K562 (cell line): Measurements from ENCODE around the gene SNX17. TPM values are rescaled to one million over a fixed set of nuclear protein-coding genes. Genes with fewer than 3 reads are reported as not detected.

ENCODE experiments used
- BCLAF1 ChIP-seq, 2 experiments: fragments of 450-650 bp in 1 of 2; IDR thresholded peaks; 2 replicates each; pipeline ENCODE4 v1.6.1; 2011 to 2017; ENCODE audit warnings: low read depth in 2 of 2, antibody characterized with exemption in 1 of 2, borderline replicate concordance in 1 of 2, low read length in 1 of 2, mild to moderate bottlenecking in 1 of 2, mixed read lengths in 1 of 2; ENCODE audit not compliant: control insufficient read depth in 1 of 2
- ERF ChIP-seq: fragments of 450-650 bp; formaldehyde crosslinking; IDR thresholded peaks from 2 replicates; pipeline ENCODE4 v1.4.0; 2020; ENCODE audit warnings: mild to moderate bottlenecking, mixed read lengths
- FUS ChIP-seq: fragments of 200-400 bp; formaldehyde crosslinking; optimal IDR thresholded peaks from 2 replicates; pipeline ENCODE3; 2017; ENCODE audit warnings: low read depth, low read length
- MITF ChIP-seq: IDR thresholded peaks from 2 replicates; pipeline ENCODE4 v1.6.1; 2014; ENCODE audit warnings: antibody characterized with exemption
- PHTF2 ChIP-seq: fragments of 250-450 bp; sonication (Bioruptor Pico); IDR thresholded peaks from 2 replicates; pipeline ENCODE4 v1.5.0; 2021; ENCODE audit warnings: mild to moderate bottlenecking
- YBX1 ChIP-seq: fragments of 450-650 bp; IDR thresholded peaks from 2 replicates; pipeline ENCODE4 v1.7.1; 2016; ENCODE audit warnings: mild to moderate bottlenecking
- ZBTB1 ChIP-seq: sonication (generic); formaldehyde crosslinking; IDR thresholded peaks from 2 replicates; pipeline ENCODE4 v1.8.1; 2023; ENCODE audit warnings: missing genetic modification reagents, low read depth, mild to moderate bottlenecking, borderline replicate concordance
- ZNF12 ChIP-seq: sonication (generic); formaldehyde crosslinking; IDR thresholded peaks from 2 replicates; pipeline ENCODE4 v1.4.0; 2020; ENCODE audit warnings: mild to moderate bottlenecking, missing genetic modification reagents
- polyA plus RNA-seq, 8 experiments: library from polyadenylated mRNA; depleted of rRNA in 4 of 8; stranded (reverse) in 5 of 8; unstranded in 3 of 8; fragments of >200 nt; fragmentation: Nextera tagmentation in 2 of 8; fragmentation: Illumina TruSeq in 1 of 8; extraction: Ambion mirVana in 2 of 8; extraction: Trizol in 1 of 8; gene quantifications; 2 replicates each; pipeline versions ENCODE4 v1.2.1 to v1.2.3, GENCODE V29; 2011 to 2014; ENCODE audit warnings: inconsistent platforms in 1 of 8, missing spikeins in 1 of 8
- total RNA-seq, 7 experiments: library from RNA; depleted of rRNA in 6 of 7; stranded (reverse); fragments of >200 nt in 6 of 7; fragmentation: Illumina TruSeq in 2 of 7; extraction: Trizol in 2 of 7; gene quantifications; 2 replicates each; pipeline versions ENCODE4 v1.2.1 to v1.2.3, GENCODE V29; 2011 to 2021; ENCODE audit warnings: low replicate concordance in 1 of 7
- TF ChIP-seq, protein P1 (sequence below): sonication (generic); formaldehyde crosslinking; IDR thresholded peaks from 2 replicates; pipeline ENCODE4 v1.8.0; 2022; ENCODE audit warnings: missing genetic modification reagents, mild to moderate bottlenecking, moderate library complexity, borderline replicate concordance
- TF ChIP-seq, protein P2 (sequence below), 2 experiments: fragments of 450-650 bp in 1 of 2; sonication (generic) in 1 of 2; formaldehyde crosslinking in 1 of 2; IDR thresholded peaks; 2 replicates each; pipeline versions ENCODE4 v1.7.1 to v1.9.0; 2016 to 2022; ENCODE audit warnings: inconsistent platforms in 1 of 2, mild to moderate bottlenecking in 1 of 2, missing genetic modification reagents in 1 of 2

SNX17 gene
- total and polyA plus RNA-seq, 9 of the 15 experiments (the other 6 are each of a cell fraction or from before 2014, with no cell fraction given): 3.0 to 75.7 (median 54.6) TPM

GRCh38 chr2:27370026-27370815 is at the start of gene SNX17, which contains the start of gene EIF2B4 (continued):
- TF ChIP-seq MITF: peak; percentile 52; the same call in 1 of the 2 replicates
- TF ChIP-seq, protein P1, sequence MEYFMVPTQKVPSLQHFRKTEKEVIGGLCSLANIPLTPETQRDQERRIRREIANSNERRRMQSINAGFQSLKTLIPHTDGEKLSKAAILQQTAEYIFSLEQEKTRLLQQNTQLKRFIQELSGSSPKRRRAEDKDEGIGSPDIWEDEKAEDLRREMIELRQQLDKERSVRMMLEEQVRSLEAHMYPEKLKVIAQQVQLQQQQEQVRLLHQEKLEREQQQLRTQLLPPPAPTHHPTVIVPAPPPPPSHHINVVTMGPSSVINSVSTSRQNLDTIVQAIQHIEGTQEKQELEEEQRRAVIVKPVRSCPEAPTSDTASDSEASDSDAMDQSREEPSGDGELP: peak; percentile 97
- TF ChIP-seq PHTF2: no peak
- 0 out of 2 replicates have a peak, but pooled peaks have one; percentile 31 for TF ChIP-seq ERF (CRISPR knock-in tag)
- peak; percentile 42; the same call in 1 of the 2 replicates for TF ChIP-seq ZNF12 (CRISPR knock-in tag)
- TF ChIP-seq FUS: no peak
- TF ChIP-seq, protein P2, sequence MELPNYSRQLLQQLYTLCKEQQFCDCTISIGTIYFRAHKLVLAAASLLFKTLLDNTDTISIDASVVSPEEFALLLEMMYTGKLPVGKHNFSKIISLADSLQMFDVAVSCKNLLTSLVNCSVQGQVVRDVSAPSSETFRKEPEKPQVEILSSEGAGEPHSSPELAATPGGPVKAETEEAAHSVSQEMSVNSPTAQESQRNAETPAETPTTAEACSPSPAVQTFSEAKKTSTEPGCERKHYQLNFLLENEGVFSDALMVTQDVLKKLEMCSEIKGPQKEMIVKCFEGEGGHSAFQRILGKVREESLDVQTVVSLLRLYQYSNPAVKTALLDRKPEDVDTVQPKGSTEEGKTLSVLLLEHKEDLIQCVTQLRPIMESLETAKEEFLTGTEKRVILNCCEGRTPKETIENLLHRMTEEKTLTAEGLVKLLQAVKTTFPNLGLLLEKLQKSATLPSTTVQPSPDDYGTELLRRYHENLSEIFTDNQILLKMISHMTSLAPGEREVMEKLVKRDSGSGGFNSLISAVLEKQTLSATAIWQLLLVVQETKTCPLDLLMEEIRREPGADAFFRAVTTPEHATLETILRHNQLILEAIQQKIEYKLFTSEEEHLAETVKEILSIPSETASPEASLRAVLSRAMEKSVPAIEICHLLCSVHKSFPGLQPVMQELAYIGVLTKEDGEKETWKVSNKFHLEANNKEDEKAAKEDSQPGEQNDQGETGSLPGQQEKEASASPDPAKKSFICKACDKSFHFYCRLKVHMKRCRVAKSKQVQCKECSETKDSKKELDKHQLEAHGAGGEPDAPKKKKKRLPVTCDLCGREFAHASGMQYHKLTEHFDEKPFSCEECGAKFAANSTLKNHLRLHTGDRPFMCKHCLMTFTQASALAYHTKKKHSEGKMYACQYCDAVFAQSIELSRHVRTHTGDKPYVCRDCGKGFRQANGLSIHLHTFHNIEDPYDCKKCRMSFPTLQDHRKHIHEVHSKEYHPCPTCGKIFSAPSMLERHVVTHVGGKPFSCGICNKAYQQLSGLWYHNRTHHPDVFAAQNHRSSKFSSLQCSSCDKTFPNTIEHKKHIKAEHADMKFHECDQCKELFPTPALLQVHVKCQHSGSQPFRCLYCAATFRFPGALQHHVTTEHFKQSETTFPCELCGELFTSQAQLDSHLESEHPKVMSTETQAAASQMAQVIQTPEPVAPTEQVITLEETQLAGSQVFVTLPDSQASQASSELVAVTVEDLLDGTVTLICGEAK (IDR thresholded peaks at IDR 0.05): peak; percentile 73
- TF ChIP-seq, protein P2 (CRISPR knock-in tag; IDR thresholded peaks at IDR 0.05): no peak; the same call in 1 of the 2 replicates
- peak; percentile 74; the same call in 1 of the 2 replicates for TF ChIP-seq ZBTB1
- TF ChIP-seq BCLAF1 (IDR thresholded peaks at IDR 0.05; ENCODE audit: borderline replicate concordance in 1 of 2, control insufficient read depth in 1 of 2, low read depth in 2 of 2, low read length in 1 of 2): peak in 1 of 2 experiments; percentile 89; a peak in 2 of 4 replicates
- TF ChIP-seq YBX1: no peak
